HEK293 (cell line): ENCODE data around the gene ELP6.

Experiments used
- CTCF ChIA-PET: fragments of 350-600 bp; formaldehyde crosslinking; extraction: SDS; loops from one replicate; lab custom pipeline; 2021; ENCODE audit warnings: antibody characterized with exemption; lab: Yijun Ruan, JAX
- POLR2A ChIA-PET: fragments of 300-600 bp; formaldehyde crosslinking; extraction: SDS; loops from one replicate; lab custom pipeline; 2020; ENCODE audit warnings: antibody characterized with exemption, inconsistent platforms; lab: Yijun Ruan, JAX
- H3K27ac ChIP-seq: fragments of 200-500 bp; sonication (Bioruptor generic); 2 replicates; pipeline ENCODE4 v1.5.1; 2014; ENCODE audit warnings: low read depth, low read length, control low read depth, inconsistent platforms; ENCODE audit errors: extremely low read depth
- H3K36me3 ChIP-seq, 2 experiments: fragments of 200-500 bp in 1 of 2; sonication (Bioruptor generic) in 1 of 2; 1 replicate in 1 of 2; 2 replicates in 1 of 2; pipeline ENCODE4 v1.5.1; 2014 to 2017; ENCODE audit warnings: inconsistent platforms in 2 of 2, low read length in 2 of 2; ENCODE audit not compliant: control insufficient read depth in 2 of 2, insufficient read depth in 1 of 2
- H3K4me1 ChIP-seq: fragments of 200-500 bp; sonication (Bioruptor generic); 2 replicates; pipeline ENCODE4 v1.5.1; 2014; ENCODE audit warnings: mild to moderate bottlenecking, low read length, inconsistent platforms; ENCODE audit not compliant: control insufficient read depth, insufficient read depth
- H3K4me3 ChIP-seq: 2 replicates; pipeline ENCODE4 v1.5.1; 2011; ENCODE audit warnings: low read depth, mild to moderate bottlenecking, control low read depth, low read length, moderate library complexity
- H3K9me3 ChIP-seq: fragments of 200-500 bp; sonication (Bioruptor generic); 2 replicates; pipeline ENCODE4 v1.5.1; 2014; ENCODE audit warnings: low read depth, low read length, inconsistent platforms; ENCODE audit not compliant: control insufficient read depth, insufficient read depth
- HOXC10 ChIP-seq: sonication (generic); formaldehyde crosslinking; IDR thresholded peaks from 2 replicates; pipeline ENCODE4 v1.8.1; 2023; ENCODE audit warnings: mild to moderate bottlenecking, missing genetic modification reagents
- KLF8 ChIP-seq: fragments of 450-650 bp; formaldehyde crosslinking; IDR thresholded peaks from 2 replicates; pipeline ENCODE4 v1.5.1; 2016; ENCODE audit warnings: missing biosample characterization, missing genetic modification characterization
- RBAK ChIP-seq: fragments of 450-650 bp; formaldehyde crosslinking; IDR thresholded peaks from 2 replicates; pipeline ENCODE4 v1.5.1; 2016; ENCODE audit warnings: missing biosample characterization, missing genetic modification characterization
- ZEB2 ChIP-seq: fragments of 450-650 bp; formaldehyde crosslinking; IDR thresholded peaks from 2 replicates; pipeline ENCODE4 v1.5.1; 2016; ENCODE audit warnings: missing biosample characterization, missing genetic modification characterization
- ZNF112 ChIP-seq: fragments of 450-650 bp; formaldehyde crosslinking; IDR thresholded peaks from 2 replicates; pipeline ENCODE4 v1.5.0; 2017; ENCODE audit warnings: missing biosample characterization, missing genetic modification characterization
- ZNF175 ChIP-seq: fragments of 450-650 bp; formaldehyde crosslinking; IDR thresholded peaks from 2 replicates; pipeline ENCODE4 v1.5.1; 2016; ENCODE audit warnings: missing biosample characterization, missing genetic modification characterization
- ZNF184 ChIP-seq: fragments of 450-650 bp; IDR thresholded peaks from 2 replicates; pipeline ENCODE4 v1.5.1; 2018; ENCODE audit warnings: missing biosample characterization, mild to moderate bottlenecking, missing genetic modification characterization
- ZNF23 ChIP-seq: fragments of 450-650 bp; formaldehyde crosslinking; IDR thresholded peaks from 2 replicates; pipeline ENCODE4 v1.5.1; 2016; ENCODE audit warnings: missing biosample characterization, missing genetic modification characterization, borderline replicate concordance
- ZNF239 ChIP-seq: fragments of 450-650 bp; formaldehyde crosslinking; IDR thresholded peaks from 2 replicates; pipeline ENCODE4 v1.5.1; 2016; ENCODE audit warnings: missing biosample characterization, missing genetic modification characterization
- ZNF366 ChIP-seq: fragments of 450-650 bp; formaldehyde crosslinking; conservative IDR thresholded peaks from 2 replicates; pipeline ENCODE4 v1.5.1; 2016; ENCODE audit warnings: missing biosample characterization, missing genetic modification characterization
- ZNF394 ChIP-seq: fragments of 450-650 bp; formaldehyde crosslinking; IDR thresholded peaks from 2 replicates; pipeline ENCODE4 v1.5.1; 2016; ENCODE audit warnings: missing biosample characterization, missing genetic modification characterization, mild to moderate bottlenecking, moderate library complexity, borderline replicate concordance
- ZNF514 ChIP-seq: fragments of 450-650 bp; formaldehyde crosslinking; IDR thresholded peaks from 2 replicates; pipeline ENCODE4 v1.5.1; 2016; ENCODE audit warnings: missing biosample characterization, missing genetic modification characterization
- ZNF560 ChIP-seq: fragments of 450-650 bp; formaldehyde crosslinking; IDR thresholded peaks from 2 replicates; pipeline ENCODE4 v1.5.1; 2017; ENCODE audit warnings: missing biosample characterization, missing genetic modification characterization, borderline replicate concordance
- ZNF561 ChIP-seq: fragments of 450-650 bp; IDR thresholded peaks from 2 replicates; pipeline ENCODE4 v1.5.1; 2018; ENCODE audit warnings: missing biosample characterization, missing genetic modification characterization, borderline replicate concordance
- ZNF585B ChIP-seq: fragments of 450-650 bp; formaldehyde crosslinking; IDR thresholded peaks from 2 replicates; pipeline ENCODE4 v1.5.1; 2016; ENCODE audit warnings: missing biosample characterization, missing genetic modification characterization
- ZNF626 ChIP-seq: fragments of 450-650 bp; sonication (Bioruptor Pico); formaldehyde crosslinking; IDR thresholded peaks from 2 replicates; pipeline ENCODE4 v1.5.1; 2018; ENCODE audit warnings: missing biosample characterization, missing genetic modification characterization, inconsistent platforms
- ZNF654 ChIP-seq: fragments of 450-650 bp; formaldehyde crosslinking; IDR thresholded peaks from 2 replicates; pipeline ENCODE4 v1.5.1; 2016; ENCODE audit warnings: low read depth, missing biosample characterization, missing genetic modification characterization
- ZNF701 ChIP-seq: fragments of 450-650 bp; formaldehyde crosslinking; IDR thresholded peaks from 2 replicates; pipeline ENCODE4 v1.5.1; 2016; ENCODE audit warnings: missing biosample characterization, missing genetic modification characterization
- ZNF843 ChIP-seq: fragments of 450-650 bp; formaldehyde crosslinking; IDR thresholded peaks from 2 replicates; pipeline ENCODE4 v1.5.1; 2016; ENCODE audit warnings: missing biosample characterization, missing genetic modification characterization
- TF ChIP-seq, protein P1 (sequence below): fragments of 450-650 bp; formaldehyde crosslinking; IDR thresholded peaks from 2 replicates; pipeline ENCODE4 v1.5.1; 2016; ENCODE audit warnings: missing biosample characterization, missing genetic modification characterization
- TF ChIP-seq, protein P2 (sequence below): fragments of 450-650 bp; formaldehyde crosslinking; IDR thresholded peaks from 2 replicates; pipeline ENCODE4 v1.5.1; 2016; ENCODE audit warnings: missing biosample characterization, missing genetic modification characterization, borderline replicate concordance
- TF ChIP-seq, protein P3 (sequence below): fragments of 450-650 bp; formaldehyde crosslinking; IDR thresholded peaks from 2 replicates; pipeline ENCODE4 v1.5.1; 2016; ENCODE audit warnings: missing biosample characterization, missing genetic modification characterization

ELP6 gene

DNA sequence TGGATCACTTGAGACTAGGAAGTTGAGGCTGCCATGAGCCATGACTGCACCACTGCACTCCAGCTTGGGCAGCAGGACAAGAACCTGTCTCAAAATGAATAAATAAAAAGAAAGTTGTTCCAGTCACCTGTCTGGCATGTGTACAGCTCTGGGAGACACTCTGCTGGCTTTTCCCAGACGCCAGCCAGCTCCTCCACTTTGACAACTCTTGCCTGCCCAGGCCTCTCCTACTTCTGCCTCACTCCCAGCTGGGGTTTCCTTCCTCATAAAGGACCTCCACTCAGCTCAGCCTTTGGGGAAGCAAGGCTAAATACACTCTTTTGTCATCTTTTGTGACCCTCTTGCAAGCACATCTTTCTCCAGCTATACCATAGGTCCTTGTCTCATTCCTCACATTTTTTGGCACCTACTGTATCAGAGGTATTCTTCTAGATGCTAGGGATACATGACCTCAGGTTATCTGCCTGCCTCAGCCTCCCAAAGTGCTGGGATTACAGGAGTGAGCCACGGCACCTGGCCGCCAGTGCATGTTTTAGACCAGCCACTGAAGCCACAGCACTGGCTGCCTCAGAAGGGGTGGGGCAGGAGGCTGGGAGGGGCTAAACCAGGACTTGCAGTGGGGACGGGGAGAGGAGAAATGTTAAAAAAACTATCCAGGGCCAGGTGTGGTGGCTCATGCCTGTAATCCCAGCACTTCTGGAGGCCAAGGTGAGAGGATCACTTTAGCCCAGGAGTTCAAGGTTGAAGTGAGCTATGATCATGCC, 10.0 kb upstream of the ELP6 start:
- no peaks in the 10 kb centered on the region for H3K4me1 ChIP-seq
- H3K4me3 ChIP-seq = no peak overlapping the region
- H3K27ac ChIP-seq = no peak overlapping the region
- no peaks in the 10 kb centered on the region for H3K9me3 ChIP-seq
- ChIA-PET POLR2A (interaction anchor here (1.8 kb wide), 1 partner anchor 301 kb away, joined by 4 read pairs; no protein-coding TSS in a partner anchor), CTCF (interaction anchor here (1.0 to 2.8 kb wide), 7 partner anchors 8 to 314 kb away, joined by 4 to 27 read pairs (median 5); partner anchors contain the start of gene ELP6)
- no peaks in the 10 kb centered on the region for H3K36me3 ChIP-seq
- TF ChIP-seq ZNF394 (tag by site-specific recombination) = no peak
- TF ChIP-seq ZNF366 (tag by site-specific recombination) = no peak
- no peak for TF ChIP-seq ZNF112 (tag by site-specific recombination)
- TF ChIP-seq ZNF585B = no peak
- TF ChIP-seq HOXC10 = no peak
- TF ChIP-seq ZNF626 (tag by site-specific recombination) = no peak
- no peak for TF ChIP-seq ZNF23 (tag by site-specific recombination)
- no peak for TF ChIP-seq ZEB2 (tag by site-specific recombination)
- TF ChIP-seq ZNF561 (tag by site-specific recombination) = no peak
- no peak for TF ChIP-seq ZNF843 (tag by site-specific recombination)

DNA sequence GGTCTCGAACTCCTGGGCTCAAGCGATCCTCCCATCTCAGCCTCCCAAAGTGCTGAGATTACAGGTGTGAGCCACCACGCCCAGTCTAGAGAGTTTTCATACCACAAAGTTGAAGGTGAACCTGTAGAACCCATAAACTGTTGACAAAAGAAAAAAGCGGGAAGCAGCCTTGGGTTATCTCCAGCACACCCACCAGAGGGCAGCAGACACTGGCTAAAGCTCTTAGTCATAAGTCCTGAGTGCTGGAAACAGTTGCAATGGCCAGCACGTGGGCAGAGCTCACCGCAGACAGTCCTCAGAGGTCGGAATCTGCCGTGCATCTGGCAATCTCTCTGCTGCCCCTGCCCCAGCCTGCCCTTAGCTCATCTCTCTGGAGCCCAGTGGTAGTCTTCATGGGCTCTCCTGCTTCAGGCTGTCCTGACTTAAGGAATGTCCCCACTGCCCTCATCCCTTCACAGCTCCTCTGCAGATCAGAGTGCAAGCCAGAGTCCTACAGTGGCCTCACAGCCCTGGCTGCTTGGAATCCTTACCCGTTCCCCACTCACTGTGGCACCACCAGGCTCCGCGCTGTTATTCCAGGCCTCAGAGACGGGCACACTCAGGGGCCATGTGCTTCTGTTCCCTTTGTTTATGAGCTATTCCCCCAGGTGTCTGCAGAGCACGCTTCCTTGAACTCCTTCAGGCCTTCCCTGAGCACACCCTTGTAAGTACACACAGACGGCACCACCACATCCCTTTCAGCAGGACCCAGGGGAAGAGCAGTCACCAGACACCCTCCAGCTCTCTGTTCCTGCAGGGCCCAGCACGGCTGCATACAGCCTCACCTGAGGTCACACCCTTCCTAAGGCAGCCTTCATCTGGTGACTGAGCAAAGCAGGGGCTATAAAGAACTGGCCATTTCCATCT, 8.8 kb upstream of the ELP6 start:
- no peaks in the 10 kb centered on the region for H3K9me3 ChIP-seq
- no peak overlapping the region for H3K27ac ChIP-seq
- H3K4me3 ChIP-seq = no peak overlapping the region
- no peaks in the 10 kb centered on the region for H3K4me1 ChIP-seq
- CTCF ChIA-PET = interaction anchor here (0.6 to 2.8 kb wide), 26 partner anchors 9 to 913 kb away, joined by 3 to 27 read pairs (median 3); partner anchors contain the start of gene ELP6
- POLR2A ChIA-PET = interaction anchor here (1.0 to 1.8 kb wide), 3 partner anchors 9 to 302 kb away, joined by 3 to 4 read pairs (median 3); no protein-coding TSS in a partner anchor
- H3K36me3 ChIP-seq = no peaks in the 10 kb centered on the region
- TF ChIP-seq ZNF366 (tag by site-specific recombination) = no peak
- no peak for TF ChIP-seq ZNF701
- no peak for TF ChIP-seq ZNF184 (tag by site-specific recombination)
- TF ChIP-seq, protein P1, sequence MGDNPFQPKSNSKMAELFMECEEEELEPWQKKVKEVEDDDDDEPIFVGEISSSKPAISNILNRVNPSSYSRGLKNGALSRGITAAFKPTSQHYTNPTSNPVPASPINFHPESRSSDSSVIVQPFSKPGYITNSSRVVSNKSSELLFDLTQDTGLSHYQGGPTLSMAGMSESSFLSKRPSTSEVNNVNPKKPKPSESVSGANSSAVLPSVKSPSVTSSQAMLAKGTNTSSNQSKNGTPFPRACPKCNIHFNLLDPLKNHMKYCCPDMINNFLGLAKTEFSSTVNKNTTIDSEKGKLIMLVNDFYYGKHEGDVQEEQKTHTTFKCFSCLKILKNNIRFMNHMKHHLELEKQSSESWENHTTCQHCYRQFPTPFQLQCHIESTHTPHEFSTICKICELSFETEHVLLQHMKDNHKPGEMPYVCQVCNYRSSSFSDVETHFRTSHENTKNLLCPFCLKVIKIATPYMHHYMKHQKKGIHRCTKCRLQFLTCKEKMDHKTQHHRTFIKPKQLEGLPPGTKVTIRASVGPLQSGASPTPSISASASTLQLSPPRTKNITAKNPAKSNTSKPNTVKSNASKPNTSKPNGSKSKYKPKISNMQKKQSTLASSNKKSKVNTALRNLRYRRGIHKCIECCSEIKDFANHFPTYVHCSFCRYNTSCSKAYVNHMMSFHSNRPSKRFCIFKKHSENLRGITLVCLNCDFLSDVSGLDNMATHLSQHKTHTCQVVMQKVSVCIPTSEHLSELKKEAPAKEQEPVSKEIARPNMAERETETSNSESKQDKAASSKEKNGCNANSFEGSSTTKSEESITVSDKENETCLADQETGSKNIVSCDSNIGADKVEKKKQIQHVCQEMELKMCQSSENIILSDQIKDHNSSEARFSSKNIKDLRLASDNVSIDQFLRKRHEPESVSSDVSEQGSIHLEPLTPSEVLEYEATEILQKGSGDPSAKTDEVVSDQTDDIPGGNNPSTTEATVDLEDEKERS (tag by site-specific recombination) = no peak
- TF ChIP-seq ZNF654 (tag by site-specific recombination) = peak; percentile 95
- no peak for TF ChIP-seq ZNF175 (tag by site-specific recombination)
- no peak for TF ChIP-seq ZNF560
- no peak for TF ChIP-seq RBAK
- no peak for TF ChIP-seq ZNF514 (tag by site-specific recombination)
- TF ChIP-seq, protein P2, sequence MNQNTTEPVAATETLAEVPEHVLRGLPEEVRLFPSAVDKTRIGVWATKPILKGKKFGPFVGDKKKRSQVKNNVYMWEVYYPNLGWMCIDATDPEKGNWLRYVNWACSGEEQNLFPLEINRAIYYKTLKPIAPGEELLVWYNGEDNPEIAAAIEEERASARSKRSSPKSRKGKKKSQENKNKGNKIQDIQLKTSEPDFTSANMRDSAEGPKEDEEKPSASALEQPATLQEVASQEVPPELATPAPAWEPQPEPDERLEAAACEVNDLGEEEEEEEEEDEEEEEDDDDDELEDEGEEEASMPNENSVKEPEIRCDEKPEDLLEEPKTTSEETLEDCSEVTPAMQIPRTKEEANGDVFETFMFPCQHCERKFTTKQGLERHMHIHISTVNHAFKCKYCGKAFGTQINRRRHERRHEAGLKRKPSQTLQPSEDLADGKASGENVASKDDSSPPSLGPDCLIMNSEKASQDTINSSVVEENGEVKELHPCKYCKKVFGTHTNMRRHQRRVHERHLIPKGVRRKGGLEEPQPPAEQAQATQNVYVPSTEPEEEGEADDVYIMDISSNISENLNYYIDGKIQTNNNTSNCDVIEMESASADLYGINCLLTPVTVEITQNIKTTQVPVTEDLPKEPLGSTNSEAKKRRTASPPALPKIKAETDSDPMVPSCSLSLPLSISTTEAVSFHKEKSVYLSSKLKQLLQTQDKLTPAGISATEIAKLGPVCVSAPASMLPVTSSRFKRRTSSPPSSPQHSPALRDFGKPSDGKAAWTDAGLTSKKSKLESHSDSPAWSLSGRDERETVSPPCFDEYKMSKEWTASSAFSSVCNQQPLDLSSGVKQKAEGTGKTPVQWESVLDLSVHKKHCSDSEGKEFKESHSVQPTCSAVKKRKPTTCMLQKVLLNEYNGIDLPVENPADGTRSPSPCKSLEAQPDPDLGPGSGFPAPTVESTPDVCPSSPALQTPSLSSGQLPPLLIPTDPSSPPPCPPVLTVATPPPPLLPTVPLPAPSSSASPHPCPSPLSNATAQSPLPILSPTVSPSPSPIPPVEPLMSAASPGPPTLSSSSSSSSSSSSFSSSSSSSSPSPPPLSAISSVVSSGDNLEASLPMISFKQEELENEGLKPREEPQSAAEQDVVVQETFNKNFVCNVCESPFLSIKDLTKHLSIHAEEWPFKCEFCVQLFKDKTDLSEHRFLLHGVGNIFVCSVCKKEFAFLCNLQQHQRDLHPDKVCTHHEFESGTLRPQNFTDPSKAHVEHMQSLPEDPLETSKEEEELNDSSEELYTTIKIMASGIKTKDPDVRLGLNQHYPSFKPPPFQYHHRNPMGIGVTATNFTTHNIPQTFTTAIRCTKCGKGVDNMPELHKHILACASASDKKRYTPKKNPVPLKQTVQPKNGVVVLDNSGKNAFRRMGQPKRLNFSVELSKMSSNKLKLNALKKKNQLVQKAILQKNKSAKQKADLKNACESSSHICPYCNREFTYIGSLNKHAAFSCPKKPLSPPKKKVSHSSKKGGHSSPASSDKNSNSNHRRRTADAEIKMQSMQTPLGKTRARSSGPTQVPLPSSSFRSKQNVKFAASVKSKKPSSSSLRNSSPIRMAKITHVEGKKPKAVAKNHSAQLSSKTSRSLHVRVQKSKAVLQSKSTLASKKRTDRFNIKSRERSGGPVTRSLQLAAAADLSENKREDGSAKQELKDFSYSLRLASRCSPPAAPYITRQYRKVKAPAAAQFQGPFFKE (tag by site-specific recombination) = no peak
- 0 out of 2 replicates have a peak, but pooled peaks have one; percentile 20 for TF ChIP-seq KLF8 (tag by site-specific recombination)
- TF ChIP-seq, protein P3, sequence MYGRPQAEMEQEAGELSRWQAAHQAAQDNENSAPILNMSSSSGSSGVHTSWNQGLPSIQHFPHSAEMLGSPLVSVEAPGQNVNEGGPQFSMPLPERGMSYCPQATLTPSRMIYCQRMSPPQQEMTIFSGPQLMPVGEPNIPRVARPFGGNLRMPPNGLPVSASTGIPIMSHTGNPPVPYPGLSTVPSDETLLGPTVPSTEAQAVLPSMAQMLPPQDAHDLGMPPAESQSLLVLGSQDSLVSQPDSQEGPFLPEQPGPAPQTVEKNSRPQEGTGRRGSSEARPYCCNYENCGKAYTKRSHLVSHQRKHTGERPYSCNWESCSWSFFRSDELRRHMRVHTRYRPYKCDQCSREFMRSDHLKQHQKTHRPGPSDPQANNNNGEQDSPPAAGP = no peak
- no peak for TF ChIP-seq ZNF239 (tag by site-specific recombination)
